NB4 (cell line): ENCODE measurements around the gene ADSS2.

Source experiments
- MYC ChIP-seq: IDR thresholded peaks from 2 replicates; pipeline ENCODE4 v1.6.1; 2011; ENCODE audit warnings: low read depth, low read length
- POLR2A ChIP-seq: IDR thresholded peaks from 2 replicates; pipeline ENCODE4 v1.6.1; 2011; ENCODE audit warnings: mild to moderate bottlenecking; ENCODE audit not compliant: insufficient read length; ENCODE audit errors: extremely low read depth
- TF ChIP-seq, protein P1 (sequence below): IDR thresholded peaks from one replicate; pipeline ENCODE4 v1.5.1; 2012; ENCODE audit warnings: low read depth, low read length

GRCh38 chr1:244450597-244451538 is 841 bp downstream of the ADSS2 start:
- TF ChIP-seq, protein P1, sequence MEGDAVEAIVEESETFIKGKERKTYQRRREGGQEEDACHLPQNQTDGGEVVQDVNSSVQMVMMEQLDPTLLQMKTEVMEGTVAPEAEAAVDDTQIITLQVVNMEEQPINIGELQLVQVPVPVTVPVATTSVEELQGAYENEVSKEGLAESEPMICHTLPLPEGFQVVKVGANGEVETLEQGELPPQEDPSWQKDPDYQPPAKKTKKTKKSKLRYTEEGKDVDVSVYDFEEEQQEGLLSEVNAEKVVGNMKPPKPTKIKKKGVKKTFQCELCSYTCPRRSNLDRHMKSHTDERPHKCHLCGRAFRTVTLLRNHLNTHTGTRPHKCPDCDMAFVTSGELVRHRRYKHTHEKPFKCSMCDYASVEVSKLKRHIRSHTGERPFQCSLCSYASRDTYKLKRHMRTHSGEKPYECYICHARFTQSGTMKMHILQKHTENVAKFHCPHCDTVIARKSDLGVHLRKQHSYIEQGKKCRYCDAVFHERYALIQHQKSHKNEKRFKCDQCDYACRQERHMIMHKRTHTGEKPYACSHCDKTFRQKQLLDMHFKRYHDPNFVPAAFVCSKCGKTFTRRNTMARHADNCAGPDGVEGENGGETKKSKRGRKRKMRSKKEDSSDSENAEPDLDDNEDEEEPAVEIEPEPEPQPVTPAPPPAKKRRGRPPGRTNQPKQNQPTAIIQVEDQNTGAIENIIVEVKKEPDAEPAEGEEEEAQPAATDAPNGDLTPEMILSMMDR = no peak
- TF ChIP-seq POLR2A (no peak), MYC (peak; percentile 83)
